ENCODE results near the gene SYNDIG1L.

The SYNDIG1L gene

GRCh38 chr14:74426202-74426582 is at the start of gene SYNDIG1L:
Gene SYNDIG1L (minus strand): TSS chr14:74426210. CDS start chr14:74409744, 16,466 bp downstream.
- Histone ChIP-seq H3K36me3 (ENCODE audit: control insufficient read depth, insufficient read depth, low read length) (no peaks in the 10 kb centered on the region), H3K4me3 (ENCODE audit: low read depth, low read length) (peak within 1 kb of the TSS; percentile 52), H3K9me3 (ENCODE audit: control insufficient read depth, insufficient read depth, low read length) (no peaks in the 10 kb centered on the region), H3K4me1 (ENCODE audit: control insufficient read depth, insufficient read depth, low read length) (peaks cover 26% of the 10 kb centered on the region), H3K9ac (ENCODE audit: low read depth, low read length) (no peak within 1 kb of the TSS), H3K27me3 (ENCODE audit: control insufficient read depth, insufficient read depth, low read length) (peaks cover 13% of the 10 kb centered on the region)

- peaks cover 3% of the 10 kb centered on the region for H3K36me3 ChIP-seq (ENCODE audit: control insufficient read depth, insufficient read depth, low read length)
- H3K9ac ChIP-seq (ENCODE audit: low read depth, low read length) = no peak overlapping the region
- H3K9me3 ChIP-seq (ENCODE audit: control insufficient read depth, insufficient read depth, low read length) = no peaks in the 10 kb centered on the region
- H3K4me1 ChIP-seq (ENCODE audit: control insufficient read depth, insufficient read depth, low read length) = no peaks in the 10 kb centered on the region
- no peak overlapping the region for H3K4me3 ChIP-seq (ENCODE audit: low read depth, low read length)
- no peaks in the 10 kb centered on the region for H3K27me3 ChIP-seq (ENCODE audit: control insufficient read depth, insufficient read depth, low read length)
Observed at GRCh38 chr14:74475678-74476077, 49.7 kb upstream of the SYNDIG1L start.

- Histone ChIP-seq H3K27me3 (ENCODE audit: control insufficient read depth, insufficient read depth, low read length) (no peaks in the 10 kb centered on the region), H3K9ac (ENCODE audit: low read depth, low read length) (no peak overlapping the region), H3K4me3 (ENCODE audit: low read depth, low read length) (no peak overlapping the region), H3K36me3 (ENCODE audit: control insufficient read depth, insufficient read depth, low read length) (peaks cover 3% of the 10 kb centered on the region), H3K9me3 (ENCODE audit: control insufficient read depth, insufficient read depth, low read length) (no peaks in the 10 kb centered on the region), H3K4me1 (ENCODE audit: control insufficient read depth, insufficient read depth, low read length) (no peaks in the 10 kb centered on the region)
Observed at GRCh38 chr14:74474376-74474775, 48.4 kb upstream of the SYNDIG1L start.

- H3K9ac ChIP-seq (ENCODE audit: low read depth, low read length) = no peak overlapping the region
- peaks cover 3% of the 10 kb centered on the region for H3K36me3 ChIP-seq (ENCODE audit: control insufficient read depth, insufficient read depth, low read length)
- no peaks in the 10 kb centered on the region for H3K9me3 ChIP-seq (ENCODE audit: control insufficient read depth, insufficient read depth, low read length)
- H3K27me3 ChIP-seq (ENCODE audit: control insufficient read depth, insufficient read depth, low read length) = no peaks in the 10 kb centered on the region
- H3K4me1 ChIP-seq (ENCODE audit: control insufficient read depth, insufficient read depth, low read length) = no peaks in the 10 kb centered on the region
- H3K4me3 ChIP-seq (ENCODE audit: low read depth, low read length) = no peak overlapping the region
Observed at GRCh38 chr14:74472601-74473000, 46.6 kb upstream of the SYNDIG1L start.

- Histone ChIP-seq H3K9me3 (ENCODE audit: control insufficient read depth, insufficient read depth, low read length) (no peaks in the 10 kb centered on the region), H3K4me3 (ENCODE audit: low read depth, low read length) (no peak overlapping the region), H3K9ac (ENCODE audit: low read depth, low read length) (no peak overlapping the region), H3K4me1 (ENCODE audit: control insufficient read depth, insufficient read depth, low read length) (no peaks in the 10 kb centered on the region), H3K36me3 (ENCODE audit: control insufficient read depth, insufficient read depth, low read length) (peaks cover 3% of the 10 kb centered on the region), H3K27me3 (ENCODE audit: control insufficient read depth, insufficient read depth, low read length) (no peaks in the 10 kb centered on the region)
Observed at GRCh38 chr14:74469548-74470518, 43.8 kb upstream of the SYNDIG1L start.

GRCh38 chr14:74468513-74468912 is 42.5 kb upstream of the SYNDIG1L start:
- no peaks in the 10 kb centered on the region for H3K4me1 ChIP-seq (ENCODE audit: control insufficient read depth, insufficient read depth, low read length)
- H3K27me3 ChIP-seq (ENCODE audit: control insufficient read depth, insufficient read depth, low read length) = no peaks in the 10 kb centered on the region
- no peaks in the 10 kb centered on the region for H3K36me3 ChIP-seq (ENCODE audit: control insufficient read depth, insufficient read depth, low read length)
- H3K4me3 ChIP-seq (ENCODE audit: low read depth, low read length) = no peak overlapping the region
- no peaks in the 10 kb centered on the region for H3K9me3 ChIP-seq (ENCODE audit: control insufficient read depth, insufficient read depth, low read length)
- H3K9ac ChIP-seq (ENCODE audit: low read depth, low read length) = no peak overlapping the region

- no peaks in the 10 kb centered on the region for H3K4me1 ChIP-seq (ENCODE audit: control insufficient read depth, insufficient read depth, low read length)
- no peak overlapping the region for H3K4me3 ChIP-seq (ENCODE audit: low read depth, low read length)
- H3K27me3 ChIP-seq (ENCODE audit: control insufficient read depth, insufficient read depth, low read length) = no peaks in the 10 kb centered on the region
- H3K36me3 ChIP-seq (ENCODE audit: control insufficient read depth, insufficient read depth, low read length) = no peaks in the 10 kb centered on the region
- no peak overlapping the region for H3K9ac ChIP-seq (ENCODE audit: low read depth, low read length)
- H3K9me3 ChIP-seq (ENCODE audit: control insufficient read depth, insufficient read depth, low read length) = no peaks in the 10 kb centered on the region
Observed at GRCh38 chr14:74465335-74465734, 39.3 kb upstream of the SYNDIG1L start.

- Histone ChIP-seq H3K36me3 (ENCODE audit: control insufficient read depth, insufficient read depth, low read length) (no peaks in the 10 kb centered on the region), H3K27me3 (ENCODE audit: control insufficient read depth, insufficient read depth, low read length) (no peaks in the 10 kb centered on the region), H3K9ac (ENCODE audit: low read depth, low read length) (no peak overlapping the region), H3K9me3 (ENCODE audit: control insufficient read depth, insufficient read depth, low read length) (no peaks in the 10 kb centered on the region), H3K4me1 (ENCODE audit: control insufficient read depth, insufficient read depth, low read length) (no peaks in the 10 kb centered on the region), H3K4me3 (ENCODE audit: low read depth, low read length) (no peak overlapping the region)
Observed at GRCh38 chr14:74464785-74465184, 38.8 kb upstream of the SYNDIG1L start.

GRCh38 chr14:74463697-74464096 is 37.7 kb upstream of the SYNDIG1L start:
- no peaks in the 10 kb centered on the region for H3K9me3 ChIP-seq (ENCODE audit: control insufficient read depth, insufficient read depth, low read length)
- no peaks in the 10 kb centered on the region for H3K4me1 ChIP-seq (ENCODE audit: control insufficient read depth, insufficient read depth, low read length)
- H3K4me3 ChIP-seq (ENCODE audit: low read depth, low read length) = no peak overlapping the region
- no peak overlapping the region for H3K9ac ChIP-seq (ENCODE audit: low read depth, low read length)
- no peaks in the 10 kb centered on the region for H3K27me3 ChIP-seq (ENCODE audit: control insufficient read depth, insufficient read depth, low read length)
- no peaks in the 10 kb centered on the region for H3K36me3 ChIP-seq (ENCODE audit: control insufficient read depth, insufficient read depth, low read length)

- Histone ChIP-seq H3K9ac (ENCODE audit: low read depth, low read length) (no peak overlapping the region), H3K36me3 (ENCODE audit: control insufficient read depth, insufficient read depth, low read length) (no peaks in the 10 kb centered on the region), H3K27me3 (ENCODE audit: control insufficient read depth, insufficient read depth, low read length) (no peaks in the 10 kb centered on the region), H3K4me3 (ENCODE audit: low read depth, low read length) (no peak overlapping the region), H3K9me3 (ENCODE audit: control insufficient read depth, insufficient read depth, low read length) (no peaks in the 10 kb centered on the region), H3K4me1 (ENCODE audit: control insufficient read depth, insufficient read depth, low read length) (no peaks in the 10 kb centered on the region)
Observed at GRCh38 chr14:74462993-74463392, 37.0 kb upstream of the SYNDIG1L start.

- no peaks in the 10 kb centered on the region for H3K27me3 ChIP-seq (ENCODE audit: control insufficient read depth, insufficient read depth, low read length)
- no peaks in the 10 kb centered on the region for H3K4me1 ChIP-seq (ENCODE audit: control insufficient read depth, insufficient read depth, low read length)
- no peak overlapping the region for H3K4me3 ChIP-seq (ENCODE audit: low read depth, low read length)
- no peak overlapping the region for H3K9ac ChIP-seq (ENCODE audit: low read depth, low read length)
- no peaks in the 10 kb centered on the region for H3K36me3 ChIP-seq (ENCODE audit: control insufficient read depth, insufficient read depth, low read length)
- H3K9me3 ChIP-seq (ENCODE audit: control insufficient read depth, insufficient read depth, low read length) = no peaks in the 10 kb centered on the region
Observed at GRCh38 chr14:74459976-74460375, 34.0 kb upstream of the SYNDIG1L start.

- Histone ChIP-seq H3K36me3 (ENCODE audit: control insufficient read depth, insufficient read depth, low read length) (no peaks in the 10 kb centered on the region), H3K4me1 (ENCODE audit: control insufficient read depth, insufficient read depth, low read length) (no peaks in the 10 kb centered on the region), H3K27me3 (ENCODE audit: control insufficient read depth, insufficient read depth, low read length) (no peaks in the 10 kb centered on the region), H3K4me3 (ENCODE audit: low read depth, low read length) (no peak overlapping the region), H3K9me3 (ENCODE audit: control insufficient read depth, insufficient read depth, low read length) (no peaks in the 10 kb centered on the region), H3K9ac (ENCODE audit: low read depth, low read length) (no peak overlapping the region)
Observed at GRCh38 chr14:74459289-74459946, 33.4 kb upstream of the SYNDIG1L start.

All from iPS-15b (cell line).